ENCODE data around the gene UCK1.
"Not testable (repeated sequence)": the region's sequence is repeated elsewhere in the genome, so short reads cannot be mapped to it uniquely, and the experiment has no call there.

Gene UCK1

DNA sequence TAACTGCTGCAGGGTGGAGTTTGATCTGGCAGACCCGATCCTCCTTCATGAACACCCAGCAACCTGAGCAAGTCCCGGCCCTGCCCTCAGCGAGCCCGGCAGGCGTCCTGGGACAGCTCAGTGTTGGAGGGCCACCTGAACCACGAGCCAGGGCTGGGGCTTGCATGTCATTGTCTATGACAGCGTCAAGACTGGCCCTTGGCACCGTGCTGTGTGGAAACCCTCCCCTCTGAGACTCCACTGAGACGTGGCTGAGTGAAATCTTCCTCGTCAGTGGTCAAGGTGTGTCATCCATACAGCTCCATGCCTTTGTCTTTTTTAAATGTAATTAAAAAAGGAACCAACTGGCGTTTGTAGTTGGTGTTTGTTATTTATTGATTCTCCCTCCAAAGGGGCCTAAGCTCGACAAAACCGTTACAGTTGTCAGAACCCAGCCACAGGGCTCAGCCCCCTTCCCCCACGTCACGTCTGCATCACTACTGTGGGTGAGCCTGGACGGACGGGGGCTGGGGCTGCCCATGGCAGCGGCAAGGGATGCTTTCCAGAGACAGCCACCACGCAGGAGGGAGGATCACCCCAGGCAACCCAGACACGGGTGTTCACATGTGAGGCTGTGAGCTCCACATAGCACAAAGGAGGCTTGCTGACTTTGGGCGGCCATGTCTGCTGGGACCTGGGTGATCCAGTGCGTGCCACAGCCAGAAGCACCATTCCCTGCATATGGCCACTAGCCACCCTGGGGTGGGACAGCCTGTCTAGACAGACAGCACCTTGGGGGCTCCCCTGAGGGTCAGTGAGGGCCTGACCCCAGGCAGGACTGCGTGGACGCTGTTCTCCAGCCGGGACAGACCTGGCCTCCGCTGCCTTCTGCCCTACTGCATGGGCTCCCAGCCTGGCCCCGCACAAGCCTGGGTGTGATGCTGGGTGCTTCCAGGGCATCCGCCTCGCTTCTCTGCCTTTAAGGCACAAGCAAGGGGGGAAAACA, 7.3 kb downstream of the UCK1 start:
- DNase-seq (ENCODE audit: low read depth, low spot score), result no peak

- no peak for DNase-seq (ENCODE audit: low read depth, low spot score)
These were observed 8.0 kb downstream of the UCK1 start for GRCh38 chr9:131523086-131523388.

DNA sequence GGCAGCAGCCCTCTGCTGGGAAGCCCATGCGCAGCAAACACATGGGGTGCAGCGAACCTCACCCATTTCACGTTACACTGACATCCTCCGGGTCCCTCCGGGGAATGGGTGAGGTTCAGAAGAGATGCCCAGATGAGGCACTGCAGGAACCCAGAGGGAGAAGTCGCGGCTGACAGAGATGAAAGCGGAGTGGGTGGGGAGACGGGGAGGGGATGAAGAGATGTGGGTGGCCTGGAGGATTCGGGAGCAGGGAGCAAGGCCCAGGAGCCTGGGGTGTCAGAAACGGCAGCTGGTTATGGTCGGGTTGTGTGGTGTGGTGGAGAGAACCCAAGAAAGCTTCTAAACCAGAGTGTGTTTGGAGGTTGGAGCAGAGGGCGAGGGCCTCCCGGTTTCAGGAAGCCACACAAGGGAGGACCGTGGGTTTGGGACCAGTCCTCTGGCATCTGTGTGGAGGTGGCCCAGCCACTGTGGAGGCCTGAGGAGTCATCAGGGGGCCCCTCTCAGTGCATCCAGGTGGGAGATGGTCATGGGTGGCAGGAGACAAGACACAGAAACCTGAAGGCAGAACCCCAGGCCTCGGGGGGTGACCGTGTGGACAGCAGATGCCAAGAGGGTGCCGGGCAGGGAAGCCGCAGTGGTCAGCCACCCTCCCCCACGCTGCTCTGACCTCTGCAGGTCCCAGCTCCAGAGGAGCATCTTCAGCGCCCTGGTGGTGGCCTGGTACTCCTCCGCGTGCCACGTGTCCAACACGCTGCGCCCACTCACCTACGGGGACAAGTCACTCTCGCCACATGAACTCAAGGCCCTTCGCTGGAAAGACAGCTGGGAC, 8.6 kb downstream of the UCK1 start:
- no peak for DNase-seq (ENCODE audit: low read depth, low spot score)

DNA sequence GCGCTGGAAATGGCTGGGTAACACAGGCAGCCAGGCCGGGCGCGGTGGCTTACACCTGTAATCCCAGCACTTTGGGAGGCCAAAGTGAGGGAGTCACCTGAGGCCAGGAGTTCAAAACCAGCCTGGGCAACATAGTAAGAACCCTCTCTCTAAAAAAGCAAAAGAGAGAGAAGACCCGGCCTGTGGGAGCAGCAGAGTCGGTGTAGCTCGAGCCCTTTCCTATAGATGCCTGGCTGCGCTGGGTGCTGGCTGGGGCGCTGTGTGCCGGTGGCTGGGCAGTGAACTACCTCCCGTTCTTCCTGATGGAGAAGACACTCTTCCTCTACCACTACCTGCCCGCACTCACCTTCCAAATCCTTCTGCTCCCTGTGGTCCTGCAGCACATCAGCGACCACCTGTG, 9.2 kb downstream of the UCK1 start:
- no peak for DNase-seq (ENCODE audit: low read depth, low spot score)

DNA sequence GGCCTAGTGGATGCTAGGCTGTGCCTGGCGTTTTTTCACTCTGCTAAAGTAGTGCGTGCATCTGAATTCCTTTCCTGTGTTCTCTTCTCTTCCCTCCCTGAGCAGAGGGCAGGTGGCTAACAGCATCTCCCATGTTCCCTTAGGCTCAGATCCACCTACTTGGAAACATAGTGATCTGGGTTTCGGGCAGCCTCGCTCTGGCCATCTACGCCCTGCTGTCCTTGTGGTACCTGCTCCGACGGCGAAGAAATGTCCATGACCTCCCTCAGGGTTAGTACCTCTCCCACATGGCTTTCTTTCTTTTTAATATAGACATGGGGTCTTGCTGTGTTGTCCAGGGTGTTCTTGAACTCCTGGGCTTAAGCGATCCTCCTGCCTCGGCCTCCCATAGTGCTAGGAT, 9.9 kb downstream of the UCK1 start:
- DNase-seq (ENCODE audit: low read depth, low spot score), result no peak

DNA sequence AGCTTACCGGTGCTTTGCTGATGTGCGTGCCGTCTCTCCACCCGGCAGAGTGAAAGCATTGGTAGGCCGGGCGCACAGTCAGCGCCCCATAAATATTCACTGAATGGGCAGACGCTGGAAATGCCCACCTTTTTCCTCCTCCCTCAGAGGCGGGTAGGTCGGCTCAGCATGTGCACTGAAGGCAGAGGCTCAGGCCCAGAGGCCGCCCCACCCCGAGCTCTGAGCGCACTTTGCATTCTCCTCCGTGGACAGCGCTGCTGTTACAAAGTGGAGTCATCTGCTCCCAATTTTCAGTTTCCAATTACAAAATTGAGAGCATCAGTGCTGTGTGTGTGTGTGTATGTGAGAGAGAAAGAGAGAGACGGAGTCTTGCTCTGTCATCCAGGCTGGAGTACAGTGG, 10.6 kb downstream of the UCK1 start:
- no peak for DNase-seq (ENCODE audit: low read depth, low spot score)

DNA sequence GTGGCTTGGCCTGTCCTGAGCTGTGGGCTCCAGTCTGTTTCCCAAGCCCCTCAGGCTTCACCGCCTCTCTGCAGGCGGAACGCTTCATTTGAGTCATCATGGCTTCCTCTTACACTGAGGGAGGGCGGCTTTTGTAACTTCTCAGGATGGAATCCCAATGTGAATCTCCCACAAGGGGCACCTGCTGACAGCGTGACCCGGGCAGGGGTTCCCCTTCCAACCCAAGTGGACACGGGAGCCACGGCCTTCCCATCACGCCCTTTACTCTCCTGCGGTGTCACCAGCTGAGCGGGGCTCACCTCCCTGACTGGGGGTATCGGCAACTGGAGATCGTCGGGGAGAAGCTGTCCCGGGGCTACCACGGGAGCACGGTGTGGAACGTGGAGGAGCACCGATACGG, 12.5 kb downstream of the UCK1 start:
- DNase-seq (ENCODE audit: low read depth, low spot score), result no peak

DNA sequence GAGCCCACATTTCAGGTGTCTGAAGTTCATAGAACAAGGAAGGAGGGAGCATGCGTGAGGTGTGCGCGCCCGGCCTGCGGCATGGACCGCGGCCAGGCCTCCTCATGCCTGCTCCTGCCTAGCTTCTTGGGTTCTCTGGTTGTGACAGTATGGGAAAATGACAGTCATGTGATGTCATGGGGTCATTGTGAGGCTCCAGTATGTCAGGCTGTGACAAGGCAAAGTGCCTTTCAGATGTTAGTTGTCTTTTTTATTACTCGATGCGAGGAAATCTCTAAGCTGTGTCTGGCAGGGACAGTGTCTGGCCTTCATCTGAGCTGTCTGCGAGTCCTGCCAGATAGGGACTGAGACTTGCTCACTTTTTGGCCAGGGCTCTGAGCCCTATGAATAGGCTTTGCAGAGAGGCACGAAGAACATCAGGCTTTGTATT, 13.3 kb downstream of the UCK1 start:
- DNase-seq (ENCODE audit: low read depth, low spot score), result no peak

GRCh38 chr9:131516930-131517329, 14.1 kb downstream of the UCK1 start:
- no peak for DNase-seq (ENCODE audit: low read depth, low spot score)

- DNase-seq (ENCODE audit: low read depth, low spot score), result no peak
These were observed 15.0 kb downstream of the UCK1 start for GRCh38 chr9:131516100-131516499.

GRCh38 chr9:131515559-131516031, 15.5 kb downstream of the UCK1 start:
- DNase-seq (ENCODE audit: low read depth, low spot score), result not testable (repeated sequence)

- no peak for DNase-seq (ENCODE audit: low read depth, low spot score)
These were observed 17.9 kb downstream of the UCK1 start for GRCh38 chr9:131513177-131513576.

- DNase-seq (ENCODE audit: low read depth, low spot score), result no peak
These were observed 19.2 kb downstream of the UCK1 start for GRCh38 chr9:131511880-131512279.

- no peak for DNase-seq (ENCODE audit: low read depth, low spot score)
These were observed 19.6 kb downstream of the UCK1 start for GRCh38 chr9:131511416-131511815.

DNA sequence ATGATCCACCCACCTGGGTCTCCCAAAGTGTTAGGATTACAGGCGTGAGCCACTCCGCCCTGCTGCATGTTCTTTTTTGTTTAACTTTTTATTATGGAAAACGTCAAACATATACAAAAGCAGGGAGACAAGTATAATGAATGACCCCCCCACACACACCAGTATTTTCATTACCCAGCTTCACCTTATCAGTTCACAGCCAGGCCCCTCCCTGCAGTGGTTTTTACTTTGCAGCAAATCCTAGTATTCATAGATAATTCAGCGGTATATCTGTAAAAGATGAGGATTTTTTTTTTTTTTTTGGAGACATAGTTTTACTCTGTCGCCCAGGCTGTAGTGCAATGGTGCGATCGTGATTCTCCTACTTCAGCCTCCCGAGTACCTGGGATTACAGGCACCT, 26.1 kb downstream of the UCK1 start:
- DNase-seq (ENCODE audit: low read depth, low spot score), result no peak

GRCh38 chr9:131503626-131504465, 27.2 kb downstream of the UCK1 start:
- DNase-seq (ENCODE audit: low read depth, low spot score), result peak; percentile 29

GRCh38 chr9:131502781-131503625, 28.1 kb downstream of the UCK1 start, which contains the start of gene POMT1:
Gene POMT1 (plus strand): TSS chr9:131502918. CDS start chr9:131504219, 1,301 bp downstream.
- DNase-seq (ENCODE audit: low read depth, low spot score), result peak; percentile 78

- no peak for DNase-seq (ENCODE audit: low read depth, low spot score)
These were observed 30.0 kb downstream of the UCK1 start for GRCh38 chr9:131500939-131501541.

- DNase-seq (ENCODE audit: low read depth, low spot score), result peak; percentile 28
These were observed 30.7 kb downstream of the UCK1 start for GRCh38 chr9:131500377-131500776.

GRCh38 chr9:131499254-131499767, 31.8 kb downstream of the UCK1 start:
- no peak for DNase-seq (ENCODE audit: low read depth, low spot score)

Measured in activated naive CD8-positive, alpha-beta T cell treated with anti-CD3 and anti-CD28 coated beads, Interleukin-2, amount 50 U/mL, for 16 hours (primary cell).